Kidney (tissue), 14 donors: ENCODE measurements around the gene CCDC12. TPM values are rescaled to one million over a fixed set of nuclear protein-coding genes. Genes with fewer than 3 reads are reported as not detected.

ENCODE experiments used
- DNase-seq, 5 donors: peaks; one replicate each; pipeline ENCODE4 v3.0.0-alpha.2; 2013 to 2020
- FAIRE-seq: peaks from 2 replicates; lab custom pipeline; 2012; peaks lifted over from hg19 to GRCh38; lab: Jason Lieb, UNC
- H3K27ac ChIP-seq, 2 donors: one replicate each; pipeline ENCODE4 v1.7.0; 2013; ENCODE audit warnings: low read depth in 2 of 2, low read length in 2 of 2, inconsistent platforms in 1 of 2
- H3K27me3 ChIP-seq: one replicate; pipeline ENCODE4 v1.7.1; 2013; ENCODE audit warnings: low read length, inconsistent platforms; ENCODE audit not compliant: control insufficient read depth, insufficient read depth
- H3K36me3 ChIP-seq, 3 donors: one replicate each; pipeline versions ENCODE4 v1.7.0 to v1.7.1; 2013; ENCODE audit warnings: low read length in 3 of 3, control low read depth in 1 of 3, inconsistent platforms in 1 of 3; ENCODE audit not compliant: insufficient read depth in 3 of 3, control insufficient read depth in 2 of 3
- H3K4me1 ChIP-seq, 3 donors: one replicate each; pipeline versions ENCODE4 v1.7.0 to v1.7.1; 2013; ENCODE audit warnings: low read length in 3 of 3, inconsistent platforms in 1 of 3, low read depth in 1 of 3; ENCODE audit not compliant: control insufficient read depth in 2 of 3, insufficient read depth in 2 of 3
- H3K4me3 ChIP-seq, 3 donors: one replicate each; pipeline versions ENCODE4 v1.7.0 to v1.8.1; 2013; ENCODE audit warnings: low read length in 3 of 3, control low read depth in 1 of 3, inconsistent platforms in 1 of 3
- H3K9ac ChIP-seq, 3 donors: one replicate each; pipeline versions ENCODE4 v1.7.0 to v1.7.1; 2013; ENCODE audit warnings: low read length in 3 of 3, control low read depth in 1 of 3, inconsistent platforms in 1 of 3
- H3K9me3 ChIP-seq, 3 donors: one replicate each; pipeline versions ENCODE4 v1.7.0 to v1.7.1; 2013; ENCODE audit warnings: low read length in 3 of 3, control low read depth in 1 of 3, inconsistent platforms in 1 of 3; ENCODE audit not compliant: control insufficient read depth in 2 of 3, insufficient read depth in 1 of 3
- intact Hi-C: fragments of 100-400 bp; cut with DNase I; formaldehyde crosslinking; loops from one replicate; pipeline ENCODE4 v1.11.1; 2022
- polyA plus RNA-seq: library from polyadenylated mRNA; stranded (reverse); fragments of 350-450 nt; fragmentation: Illumina TruSeq; extraction: RNeasy Lipid Tissue Mini Kit (QIAGEN cat#74804); gene quantifications from one replicate; pipeline ENCODE4 v1.2.3, GENCODE V29; 2014; ENCODE audit warnings: low read depth, low replicate concordance; ENCODE audit not compliant: insufficient read depth
- total RNA-seq: library from RNA; stranded (reverse); fragmentation: NEBNext Ultra II Directional; extraction: Animal tissue kit (Norgen Biotek cat#: 25700); gene quantifications from one replicate; pipeline ENCODE4 v1.2.1, GENCODE V29; 2021
- TF ChIP-seq, protein P1 (sequence below): IDR thresholded peaks from 3 replicates; pipeline ENCODE4 v1.5.1; 2012; ENCODE audit warnings: mild to moderate bottlenecking, moderate library complexity, borderline replicate concordance; ENCODE audit not compliant: insufficient read depth; ENCODE audit errors: extremely low read depth
- donor health status: control.
- donor health status: control.
- donor health status: control.
- donor health status: control.
- donor health status: control.
- donor health status: DM: yes; HTN: yes; CAD: no.
- donor health status: Normal renal cell carcinoma (clear cell type).

CCDC12 gene
- total and polyA plus RNA-seq, 2 donors from 2014 or later, result 59.7 to 85.6 TPM

DNA sequence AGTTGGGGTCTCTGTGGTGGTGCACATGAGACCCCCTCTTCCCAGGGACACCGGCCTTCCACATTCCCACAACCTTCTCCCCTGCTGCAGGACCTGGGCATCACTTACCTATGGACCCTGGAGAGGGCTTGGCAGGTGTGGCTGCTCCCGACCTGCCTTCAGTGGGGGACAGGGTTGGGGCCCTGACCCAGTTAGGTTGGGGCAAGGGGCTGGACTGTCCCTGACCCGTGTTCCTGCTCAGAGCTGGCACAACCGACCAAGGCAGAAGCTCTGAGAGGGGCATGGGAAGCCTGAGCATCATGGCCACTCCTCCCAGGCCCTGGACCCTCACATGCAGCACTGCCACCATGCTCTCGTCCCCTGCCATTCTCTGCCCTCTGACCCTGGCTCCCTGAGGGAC is 9.0 kb upstream of the CCDC12 start:
- FAIRE-seq (no peak), DNase-seq (peak in 1 of 5 donors; percentile 66)
- no peaks in the 10 kb centered on the region for H3K9me3 ChIP-seq
- intact Hi-C loops, result no loop called here
- no peak overlapping the region for H3K4me3 ChIP-seq
- H3K27ac ChIP-seq, result no peak overlapping the region
- peaks cover 0 to 29% (median 0%) of the 10 kb centered on the region in 3 donors for H3K4me1 ChIP-seq
- no peak overlapping the region for H3K9ac ChIP-seq
- TF ChIP-seq, protein P1, sequence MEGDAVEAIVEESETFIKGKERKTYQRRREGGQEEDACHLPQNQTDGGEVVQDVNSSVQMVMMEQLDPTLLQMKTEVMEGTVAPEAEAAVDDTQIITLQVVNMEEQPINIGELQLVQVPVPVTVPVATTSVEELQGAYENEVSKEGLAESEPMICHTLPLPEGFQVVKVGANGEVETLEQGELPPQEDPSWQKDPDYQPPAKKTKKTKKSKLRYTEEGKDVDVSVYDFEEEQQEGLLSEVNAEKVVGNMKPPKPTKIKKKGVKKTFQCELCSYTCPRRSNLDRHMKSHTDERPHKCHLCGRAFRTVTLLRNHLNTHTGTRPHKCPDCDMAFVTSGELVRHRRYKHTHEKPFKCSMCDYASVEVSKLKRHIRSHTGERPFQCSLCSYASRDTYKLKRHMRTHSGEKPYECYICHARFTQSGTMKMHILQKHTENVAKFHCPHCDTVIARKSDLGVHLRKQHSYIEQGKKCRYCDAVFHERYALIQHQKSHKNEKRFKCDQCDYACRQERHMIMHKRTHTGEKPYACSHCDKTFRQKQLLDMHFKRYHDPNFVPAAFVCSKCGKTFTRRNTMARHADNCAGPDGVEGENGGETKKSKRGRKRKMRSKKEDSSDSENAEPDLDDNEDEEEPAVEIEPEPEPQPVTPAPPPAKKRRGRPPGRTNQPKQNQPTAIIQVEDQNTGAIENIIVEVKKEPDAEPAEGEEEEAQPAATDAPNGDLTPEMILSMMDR, result no peak
- H3K27me3 ChIP-seq, result no peaks in the 10 kb centered on the region
- H3K36me3 ChIP-seq, result peaks cover 0 to 2% (median 0%) of the 10 kb centered on the region in 3 donors

DNA sequence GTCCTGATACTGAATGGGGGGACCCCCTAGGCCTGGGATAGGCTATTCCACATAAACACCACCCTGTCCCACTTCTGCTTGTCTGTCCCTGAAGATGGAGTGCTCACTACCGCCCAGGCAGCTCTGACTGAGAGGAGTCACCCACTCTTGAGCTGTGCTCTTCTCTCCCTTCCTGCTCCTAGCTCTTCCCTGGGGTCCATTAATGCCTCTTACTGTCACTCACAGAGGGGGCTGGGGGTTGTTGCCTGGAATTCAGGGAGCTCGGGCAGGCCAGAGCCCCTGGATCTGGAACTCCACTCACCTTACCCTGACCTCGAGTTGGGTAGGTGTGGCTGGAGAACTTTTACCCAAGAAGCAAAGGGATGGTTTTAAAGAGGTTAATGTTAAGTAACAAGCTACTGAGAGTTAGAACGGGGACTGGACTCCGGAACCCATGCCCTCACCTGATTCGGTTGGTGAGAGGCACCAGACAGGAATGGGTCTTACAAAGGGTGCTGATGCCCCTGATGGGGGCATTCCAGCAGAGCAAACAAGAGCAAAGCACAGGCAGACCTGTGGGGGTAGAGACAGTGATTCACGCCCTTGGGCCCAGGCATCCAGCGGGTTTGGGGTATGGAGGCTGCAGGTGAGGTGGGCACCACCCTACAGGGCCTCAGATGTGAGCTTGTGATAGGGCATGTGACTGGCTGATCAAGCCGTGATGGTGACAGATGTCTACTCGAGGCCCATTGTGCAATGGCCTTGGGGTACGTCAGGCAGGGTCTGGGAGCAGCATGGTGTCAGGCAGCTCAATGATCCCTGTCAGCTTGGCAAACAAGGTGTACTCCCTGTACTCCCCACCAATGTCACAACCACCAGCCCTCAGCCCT is 8.3 kb upstream of the CCDC12 start:
- peak in 1 of 5 donors; percentile 62 for DNase-seq
- H3K4me1 ChIP-seq, result peaks cover 0 to 33% (median 0%) of the 10 kb centered on the region in 3 donors
- no peak for FAIRE-seq

DNA sequence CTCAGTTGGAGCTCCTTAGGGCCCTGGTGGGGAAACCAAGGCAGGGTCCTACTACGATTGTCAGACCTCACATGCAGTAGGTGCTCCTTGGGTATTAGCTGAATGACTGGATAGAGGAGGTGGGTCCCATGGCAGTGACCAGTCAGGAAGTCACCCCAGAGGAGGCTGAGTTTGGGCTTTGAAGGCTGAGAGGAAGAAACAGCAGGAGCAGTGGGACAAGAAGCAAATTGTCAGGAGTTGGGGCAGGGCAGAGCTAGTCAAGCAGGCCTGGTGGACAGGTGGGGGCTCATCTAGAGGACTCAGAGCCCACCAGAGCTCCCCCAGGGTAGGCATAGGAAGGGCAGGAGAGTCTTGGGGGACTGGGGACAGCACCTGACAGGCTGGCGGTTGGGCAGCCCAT is 6.0 kb upstream of the CCDC12 start:
- H3K9me3 ChIP-seq, result no peaks in the 10 kb centered on the region
- peaks cover 0 to 25% (median 0%) of the 10 kb centered on the region in 3 donors for H3K4me1 ChIP-seq
- H3K27ac ChIP-seq, result peak overlapping the region; percentile 51 to 65
- DNase-seq, result peak in 1 of 5 donors; percentile 35
- H3K4me3 ChIP-seq, result no peak overlapping the region
- no peaks in the 10 kb centered on the region for H3K36me3 ChIP-seq
- intact Hi-C loops, result no loop called here
- H3K9ac ChIP-seq, result peak overlapping the region in 1 of 3 donors; percentile 35
- H3K27me3 ChIP-seq, result no peaks in the 10 kb centered on the region
- FAIRE-seq, result no peak
- TF ChIP-seq, protein P1, result no peak

More for the DNA sequence above, 8.3 kb upstream of the CCDC12 start:
- no peaks in the 10 kb centered on the region for H3K9me3 ChIP-seq
- no peak overlapping the region for H3K27ac ChIP-seq
- peak overlapping the region in 1 of 3 donors; percentile 12 for H3K9ac ChIP-seq
- intact Hi-C loops, result no loop called here
- H3K36me3 ChIP-seq, result peaks cover 0 to 2% (median 0%) of the 10 kb centered on the region in 3 donors
- no peak overlapping the region for H3K4me3 ChIP-seq
- H3K27me3 ChIP-seq, result no peaks in the 10 kb centered on the region
- TF ChIP-seq, protein P1, result no peak
